Prostate gland (tissue), 2 donors: ENCODE measurements around the gene CCNDBP1.

Experiments used
- POLR2A ChIP-seq: fragments of 450-650 bp; IDR thresholded peaks from one replicate; pipeline ENCODE4 v1.6.1; 2016; ENCODE audit warnings: antibody characterized with exemption, mild to moderate bottlenecking
- POLR2AphosphoS5 ChIP-seq: sonication (generic); formaldehyde crosslinking; IDR thresholded peaks from one replicate; pipeline ENCODE4 v1.6.1; 2017; ENCODE audit warnings: antibody characterized with exemption
- TF ChIP-seq, protein P1 (sequence below), 4 experiments: fragments of 200-600 bp in 2 of 4; fragments of 450-650 bp in 2 of 4; sonication (generic) in 2 of 4; IDR thresholded peaks; 1 replicate in 3 of 4; 2 replicates in 1 of 4; pipeline ENCODE4 v1.5.1; 2016 to 2019; ENCODE audit warnings: antibody characterized with exemption in 4 of 4, mild to moderate bottlenecking in 2 of 4, moderate library complexity in 2 of 4

DNA sequence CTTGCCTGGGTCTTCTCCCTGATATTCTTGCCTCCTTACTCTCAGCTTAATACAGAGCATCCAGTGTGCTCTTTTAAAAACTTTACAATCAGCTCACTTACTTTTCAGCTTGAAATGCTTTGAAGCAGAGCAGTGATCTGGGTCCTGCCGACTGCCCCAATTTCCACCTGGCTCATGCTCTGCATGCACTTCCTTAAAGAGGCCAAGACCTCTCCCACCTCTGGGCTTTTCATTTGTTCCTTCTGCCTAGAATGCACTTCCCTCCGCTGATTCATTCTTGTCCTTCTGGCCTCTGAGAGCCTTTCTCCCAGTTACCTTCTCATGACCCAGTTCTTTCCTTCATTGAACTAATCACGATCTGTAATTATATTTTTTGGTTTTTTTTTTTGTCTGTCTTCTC is 1.9 kb upstream of the CCNDBP1 start:
- TF ChIP-seq, protein P1, sequence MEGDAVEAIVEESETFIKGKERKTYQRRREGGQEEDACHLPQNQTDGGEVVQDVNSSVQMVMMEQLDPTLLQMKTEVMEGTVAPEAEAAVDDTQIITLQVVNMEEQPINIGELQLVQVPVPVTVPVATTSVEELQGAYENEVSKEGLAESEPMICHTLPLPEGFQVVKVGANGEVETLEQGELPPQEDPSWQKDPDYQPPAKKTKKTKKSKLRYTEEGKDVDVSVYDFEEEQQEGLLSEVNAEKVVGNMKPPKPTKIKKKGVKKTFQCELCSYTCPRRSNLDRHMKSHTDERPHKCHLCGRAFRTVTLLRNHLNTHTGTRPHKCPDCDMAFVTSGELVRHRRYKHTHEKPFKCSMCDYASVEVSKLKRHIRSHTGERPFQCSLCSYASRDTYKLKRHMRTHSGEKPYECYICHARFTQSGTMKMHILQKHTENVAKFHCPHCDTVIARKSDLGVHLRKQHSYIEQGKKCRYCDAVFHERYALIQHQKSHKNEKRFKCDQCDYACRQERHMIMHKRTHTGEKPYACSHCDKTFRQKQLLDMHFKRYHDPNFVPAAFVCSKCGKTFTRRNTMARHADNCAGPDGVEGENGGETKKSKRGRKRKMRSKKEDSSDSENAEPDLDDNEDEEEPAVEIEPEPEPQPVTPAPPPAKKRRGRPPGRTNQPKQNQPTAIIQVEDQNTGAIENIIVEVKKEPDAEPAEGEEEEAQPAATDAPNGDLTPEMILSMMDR (IDR thresholded peaks at IDR 0.05), result no peak
- TF ChIP-seq POLR2A (no peak), POLR2AphosphoS5 (no peak)
